ENCODE data around the gene PDK4. TPM values are rescaled to one million over a fixed set of nuclear protein-coding genes. Genes with fewer than 3 reads are reported as not detected.
A peak's percentile ranks its signal among the peaks of the same experiment; 100 is the strongest.
"Not testable (repeated sequence)": the region's sequence is repeated elsewhere in the genome, so short reads cannot be mapped to it uniquely, and the experiment has no call there.

The PDK4 gene
- polyA plus RNA-seq, 3 donors: 2.2 to 26.0 (median 12.4) TPM

DNA sequence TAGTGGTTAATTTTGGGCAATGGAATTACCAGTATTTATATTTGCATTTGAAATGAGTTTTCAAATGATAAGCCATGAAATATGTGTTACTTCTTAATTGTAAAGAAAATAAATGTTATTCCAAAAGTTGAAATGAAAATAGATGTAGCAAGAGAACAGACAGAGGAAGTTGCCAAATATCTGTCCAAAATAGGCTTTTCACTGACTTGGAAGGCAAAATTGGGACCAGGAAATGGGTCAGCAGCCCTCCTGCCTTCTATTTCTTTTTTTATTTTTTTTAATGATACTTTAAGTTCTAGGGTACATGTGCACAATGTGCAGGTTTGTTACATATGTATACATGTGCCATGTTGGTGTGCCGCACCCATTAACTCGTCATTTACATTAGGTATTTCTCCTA is 8.1 kb upstream of the PDK4 start:
- peaks cover 85% of the 10 kb centered on the region for H3K4me1 Mint-ChIP-seq

GRCh38 chr7:95602421-95602820 is 6.1 kb upstream of the PDK4 start:
- Mint-ChIP-seq H3K4me1 (peaks cover 76% of the 10 kb centered on the region), H3K27me3 (ENCODE audit: low read depth in 3 of 3) (no peaks in the 10 kb centered on the region), H3K4me3 (peak overlapping the region in 1 of 2 donors; percentile 61), H3K9me3 (peaks cover 0 to 8% (median 2%) of the 10 kb centered on the region in 7 donors), H3K27ac (peak overlapping the region in 6 of 7 donors; percentile 0 to 76 (median 20)), H3K36me3 (peaks cover 6 to 7% of the 10 kb centered on the region in 2 donors)
- H3K27ac ChIP-seq (ENCODE audit: low read depth in 1 of 2, low read length in 2 of 2): peak overlapping the region; percentile 9 to 88
- no peaks in the 10 kb centered on the region for H4K20me1 ChIP-seq (ENCODE audit: insufficient read depth, low read length)
- H3K4me2 ChIP-seq (replicated peaks; ENCODE audit: extremely low read depth, low read length, poor library complexity, severe bottlenecking): peak overlapping the region; percentile 47
- H3K79me2 ChIP-seq (ENCODE audit: insufficient read depth, low read length): peaks cover 4% of the 10 kb centered on the region
- no peaks in the 10 kb centered on the region for H3K36me3 ChIP-seq (replicated peaks in 1 of 2; ENCODE audit: control insufficient read depth in 1 of 2, insufficient read depth in 2 of 2, low read length in 2 of 2)
- H3K27me3 ChIP-seq (ENCODE audit: control insufficient read depth in 2 of 2, insufficient read depth in 2 of 2, low read length in 2 of 2): no peaks in the 10 kb centered on the region
- no peak overlapping the region for H3K9ac ChIP-seq (ENCODE audit: insufficient read depth, low read length, poor library complexity, severe bottlenecking)
- TF ChIP-seq, protein P1, sequence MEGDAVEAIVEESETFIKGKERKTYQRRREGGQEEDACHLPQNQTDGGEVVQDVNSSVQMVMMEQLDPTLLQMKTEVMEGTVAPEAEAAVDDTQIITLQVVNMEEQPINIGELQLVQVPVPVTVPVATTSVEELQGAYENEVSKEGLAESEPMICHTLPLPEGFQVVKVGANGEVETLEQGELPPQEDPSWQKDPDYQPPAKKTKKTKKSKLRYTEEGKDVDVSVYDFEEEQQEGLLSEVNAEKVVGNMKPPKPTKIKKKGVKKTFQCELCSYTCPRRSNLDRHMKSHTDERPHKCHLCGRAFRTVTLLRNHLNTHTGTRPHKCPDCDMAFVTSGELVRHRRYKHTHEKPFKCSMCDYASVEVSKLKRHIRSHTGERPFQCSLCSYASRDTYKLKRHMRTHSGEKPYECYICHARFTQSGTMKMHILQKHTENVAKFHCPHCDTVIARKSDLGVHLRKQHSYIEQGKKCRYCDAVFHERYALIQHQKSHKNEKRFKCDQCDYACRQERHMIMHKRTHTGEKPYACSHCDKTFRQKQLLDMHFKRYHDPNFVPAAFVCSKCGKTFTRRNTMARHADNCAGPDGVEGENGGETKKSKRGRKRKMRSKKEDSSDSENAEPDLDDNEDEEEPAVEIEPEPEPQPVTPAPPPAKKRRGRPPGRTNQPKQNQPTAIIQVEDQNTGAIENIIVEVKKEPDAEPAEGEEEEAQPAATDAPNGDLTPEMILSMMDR (IDR thresholded peaks at IDR 0.05): no peak
- DNase-seq: no peak
- H3K9me3 ChIP-seq (replicated peaks in 1 of 2; ENCODE audit: control insufficient read depth in 1 of 2, insufficient read depth in 1 of 2, low read length in 2 of 2): no peaks in the 10 kb centered on the region
- H3K4me3 ChIP-seq (replicated peaks in 1 of 3; ENCODE audit: low read depth in 2 of 3, low read length in 3 of 3): peak overlapping the region in 1 of 3 experiments; percentile 30
- H2AFZ ChIP-seq (ENCODE audit: insufficient read depth, low read depth, low read length, poor library complexity, severe bottlenecking): peak overlapping the region; percentile 69
- H3K4me1 ChIP-seq (ENCODE audit: control insufficient read depth in 1 of 2, insufficient read depth in 2 of 2, low read length in 2 of 2): peaks cover 69 to 70% of the 10 kb centered on the region in 2 donors
- intact Hi-C loops (cut with micrococcal nuclease): no loop called here
- 30% methylated on average over 4 of the region's 4 CpGs for WGBS (ENCODE audit: insufficient coverage)

More for the DNA sequence above, 8.1 kb upstream of the PDK4 start:
- H3K27me3 Mint-ChIP-seq (ENCODE audit: low read depth in 3 of 3); H3K79me2 ChIP-seq (ENCODE audit: insufficient read depth, low read length); intact Hi-C loops (cut with micrococcal nuclease); H3K4me3 Mint-ChIP-seq; H3K27me3 ChIP-seq (ENCODE audit: control insufficient read depth in 2 of 2, insufficient read depth in 2 of 2, low read length in 2 of 2); H3K36me3 ChIP-seq (replicated peaks in 1 of 2; ENCODE audit: control insufficient read depth in 1 of 2, insufficient read depth in 2 of 2, low read length in 2 of 2); H3K9me3 ChIP-seq (replicated peaks in 1 of 2; ENCODE audit: control insufficient read depth in 1 of 2, insufficient read depth in 1 of 2, low read length in 2 of 2); H2AFZ ChIP-seq (ENCODE audit: insufficient read depth, low read depth, low read length, poor library complexity, severe bottlenecking); H3K36me3 Mint-ChIP-seq; H4K20me1 ChIP-seq (ENCODE audit: insufficient read depth, low read length); H3K9me3 Mint-ChIP-seq; H3K9ac ChIP-seq (ENCODE audit: insufficient read depth, low read length, poor library complexity, severe bottlenecking): not testable (repeated sequence)
- H3K27ac Mint-ChIP-seq: peak overlapping the region in 5 of 7 donors; percentile 20 to 83 (median 59)
- Histone ChIP-seq H3K27ac (ENCODE audit: low read depth in 1 of 2, low read length in 2 of 2) (peak overlapping the region in 1 of 2 donors; percentile 88), H3K4me1 (ENCODE audit: control insufficient read depth in 1 of 2, insufficient read depth in 2 of 2, low read length in 2 of 2) (peaks cover 80 to 82% of the 10 kb centered on the region in 2 donors), H3K4me2 (replicated peaks; ENCODE audit: extremely low read depth, low read length, poor library complexity, severe bottlenecking) (peak overlapping the region; percentile 43), H3K4me3 (replicated peaks in 1 of 3; ENCODE audit: low read depth in 2 of 3, low read length in 3 of 3) (peak overlapping the region in 1 of 3 experiments; percentile 35)
- DNase-seq: peak in 2 of 3 donors; percentile 14 to 56
- no CpG with 5 or more reads among the region's 2 CpGs for WGBS (ENCODE audit: insufficient coverage)

Measured in CD14-positive monocyte (primary cell).